Cortex of kidney (tissue), 1 donor: Measurements from ENCODE around the gene RAPGEF1.
"Not testable (repeated sequence)": the region's sequence is repeated elsewhere in the genome, so short reads cannot be mapped to it uniquely, and the experiment has no call there.

Experiments
- DNase-seq: peaks from one replicate; lab custom pipeline; 2025; lab: John Stamatoyannopoulos, UW

The RAPGEF1 gene

DNA sequence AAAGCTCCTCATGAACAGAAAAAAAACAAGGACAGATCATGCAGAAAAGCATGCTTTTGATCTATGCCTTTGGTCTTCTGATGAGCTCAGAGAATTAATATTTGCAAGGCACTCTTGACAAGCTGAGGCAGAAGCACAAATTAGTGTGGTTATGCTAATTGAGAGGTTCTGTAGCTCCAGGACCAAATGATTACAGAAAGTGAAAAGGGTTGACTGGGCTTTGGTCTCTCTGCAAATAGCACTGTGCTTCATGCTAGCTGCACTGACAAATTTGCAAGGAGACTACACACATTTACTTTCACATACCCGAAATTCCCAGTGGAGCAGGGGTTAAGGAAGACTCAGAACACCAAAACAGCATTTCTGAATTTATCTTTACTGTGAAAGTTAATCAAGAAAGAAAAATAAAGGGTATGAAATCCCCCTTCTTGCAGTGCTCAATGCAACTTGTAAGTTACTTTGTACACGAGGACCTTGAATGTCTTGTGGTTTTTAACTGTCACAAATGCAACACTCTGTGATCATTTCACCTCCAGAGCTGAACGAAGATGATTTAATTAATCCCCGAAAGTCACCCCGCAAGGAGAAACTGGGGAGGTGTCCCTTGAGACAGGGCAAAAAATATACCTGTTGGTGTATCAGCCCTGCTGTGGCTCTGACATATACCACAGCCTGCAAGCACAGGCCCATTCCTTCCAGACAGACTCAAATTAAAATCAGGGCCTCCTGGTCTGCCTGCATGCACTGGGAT, 11.9 kb downstream of the RAPGEF1 start:
- no peak for DNase-seq

DNA sequence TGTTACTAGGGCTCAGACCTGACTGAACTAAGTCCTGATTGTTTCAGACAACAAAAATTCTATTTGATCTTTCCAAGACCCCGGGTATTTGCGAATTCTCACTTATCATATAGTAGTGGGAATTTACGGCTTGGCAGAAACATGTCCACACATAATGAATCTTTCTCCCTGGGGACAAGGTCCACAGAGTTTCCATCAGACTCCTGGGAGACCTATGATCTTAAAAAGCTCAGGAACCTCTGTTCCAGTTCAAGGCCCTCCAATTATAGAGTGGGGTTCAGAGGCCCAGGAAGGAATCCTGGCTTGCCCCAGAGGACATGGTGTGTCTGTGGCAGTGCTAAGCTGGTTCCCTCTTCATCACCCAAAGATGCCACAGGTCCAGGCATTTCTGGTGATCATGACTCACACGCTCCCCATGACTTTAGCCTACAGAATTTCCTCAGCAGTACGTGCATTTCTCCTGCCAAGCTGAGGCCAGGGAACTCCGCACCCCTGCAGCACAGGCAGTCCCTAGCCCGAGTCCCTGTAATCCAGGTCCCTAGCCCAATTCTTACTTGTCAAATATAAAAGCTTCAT, 12.6 kb downstream of the RAPGEF1 start:
- DNase-seq: no peak

DNA sequence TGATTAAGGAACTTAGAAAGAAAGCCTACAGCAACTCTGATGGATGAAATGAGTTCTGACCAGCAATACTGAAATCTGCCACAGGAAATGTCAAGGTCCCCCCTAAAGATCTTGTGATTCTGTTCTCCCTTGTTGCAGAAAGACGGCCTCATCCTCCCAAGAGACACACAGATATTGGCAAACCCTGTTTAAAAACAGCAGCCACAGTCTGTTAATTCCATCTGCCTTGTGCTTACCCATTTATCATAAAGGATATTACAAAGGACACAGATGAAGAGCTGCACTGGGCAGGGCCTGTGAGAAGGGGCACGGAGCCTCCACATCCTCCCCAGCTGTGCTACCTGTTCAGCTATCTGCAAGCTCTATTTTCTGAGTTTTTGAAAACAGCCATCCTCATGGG, 15.2 kb downstream of the RAPGEF1 start:
- no peak for DNase-seq

- DNase-seq: no peak
Measured at GRCh38 chr9:131723632-131724031, 16.2 kb downstream of the RAPGEF1 start.

- DNase-seq: no peak
Measured at GRCh38 chr9:131722255-131722654, 17.6 kb downstream of the RAPGEF1 start.

DNA sequence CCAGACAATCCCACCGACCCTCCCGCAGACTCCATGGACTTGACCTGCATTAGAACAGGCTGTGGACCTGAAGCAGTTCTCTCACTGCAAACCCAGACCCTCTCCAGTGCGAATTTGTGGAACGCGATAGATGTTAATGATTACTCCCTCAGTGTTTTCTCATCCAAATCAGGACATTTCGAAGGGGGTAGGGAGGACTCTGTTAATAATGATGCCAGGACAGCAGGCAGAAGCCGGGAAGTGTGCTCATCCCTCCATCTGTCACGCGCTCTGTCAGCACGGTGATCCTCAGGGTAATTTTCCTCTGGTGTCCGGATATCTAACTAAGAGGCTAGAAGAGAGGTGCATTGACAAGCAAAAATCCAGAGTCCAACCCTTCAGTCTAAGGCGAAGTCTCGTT, 18.8 kb downstream of the RAPGEF1 start:
- no peak for DNase-seq

DNA sequence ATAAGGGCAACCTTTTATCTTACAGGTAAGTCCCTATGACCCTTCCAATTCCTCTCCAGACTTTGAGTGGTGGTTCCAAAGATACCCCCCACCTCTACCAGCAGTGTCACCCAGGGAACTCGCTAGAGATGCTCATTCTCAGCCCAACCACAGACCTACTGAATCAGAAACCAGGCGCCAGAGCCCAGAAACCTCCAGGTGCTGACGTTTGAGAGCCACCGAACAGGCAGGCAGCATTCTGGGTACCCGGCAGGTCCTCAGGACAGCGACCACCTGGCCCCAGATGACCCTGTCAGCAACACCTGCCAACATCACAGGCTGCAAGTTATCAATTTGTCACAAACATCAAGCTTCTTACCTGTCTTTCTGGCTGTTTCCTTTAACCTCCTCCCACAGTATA, 19.5 kb downstream of the RAPGEF1 start:
- DNase-seq: no peak

DNA sequence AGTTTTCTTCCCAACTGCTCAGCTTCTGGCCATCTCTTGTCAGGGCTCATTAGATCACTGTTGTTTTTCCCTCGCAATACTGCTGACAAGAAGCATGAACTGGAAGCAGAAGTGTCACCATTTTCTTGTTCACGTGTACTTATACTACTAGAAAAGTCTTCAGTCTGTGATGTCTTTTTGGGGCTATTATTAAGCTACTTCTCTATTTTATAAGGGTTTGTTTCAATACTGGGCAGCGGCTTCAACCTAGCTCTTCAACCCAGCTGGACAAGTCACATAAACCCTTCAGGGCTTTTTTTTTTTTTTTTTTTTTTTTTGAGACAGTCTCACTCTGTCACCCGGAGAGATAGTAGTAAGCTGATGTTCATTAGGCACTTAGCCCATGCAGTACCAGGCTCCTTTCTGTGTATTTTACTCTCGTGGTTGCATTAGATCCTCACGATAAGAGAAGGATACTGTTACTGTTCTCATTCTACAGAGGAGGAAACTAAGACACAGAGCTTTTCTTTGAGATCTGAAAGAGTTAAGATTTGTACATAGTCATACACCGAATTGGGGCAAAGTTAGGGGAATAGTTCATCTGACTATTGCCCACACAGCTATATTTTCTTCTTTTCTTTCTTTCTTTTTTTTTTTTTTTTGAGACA, 20.5 kb downstream of the RAPGEF1 start:
- no peak for DNase-seq

DNA sequence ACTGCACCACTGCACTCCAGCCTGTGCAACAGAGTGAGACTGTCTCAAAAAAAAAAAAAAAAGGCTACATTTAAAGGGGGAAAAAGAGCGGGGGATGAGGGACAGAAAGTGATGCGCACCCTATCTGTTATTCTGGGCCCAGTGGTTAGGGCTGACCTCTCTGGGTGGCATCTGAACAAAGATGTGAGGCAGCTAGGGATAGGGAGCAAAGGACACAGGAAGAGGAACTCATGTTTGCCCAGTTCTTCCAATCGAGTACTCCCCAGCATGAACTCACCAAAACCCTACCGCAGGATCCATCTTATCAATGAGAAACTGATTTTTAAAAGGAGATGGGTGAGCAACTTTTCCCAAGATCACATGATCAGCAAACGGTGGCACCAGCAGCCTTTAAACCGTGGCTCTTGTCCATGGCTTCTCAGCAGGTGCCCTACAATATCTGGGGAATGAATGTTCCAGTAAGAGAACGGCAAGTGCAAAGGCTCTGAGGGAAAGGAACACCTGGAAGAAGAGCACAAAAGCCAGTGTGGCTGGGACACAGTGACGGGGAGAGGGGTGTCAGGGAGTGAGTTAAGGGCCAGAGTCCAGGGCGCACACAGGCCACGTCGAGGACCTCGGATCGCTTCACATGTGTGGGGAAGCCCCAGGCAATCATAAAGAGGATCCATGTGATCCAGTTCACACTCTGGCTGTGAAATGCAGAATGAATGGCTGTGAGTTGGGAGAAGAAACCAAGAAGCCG, 22.0 kb downstream of the RAPGEF1 start:
- DNase-seq: no peak

DNA sequence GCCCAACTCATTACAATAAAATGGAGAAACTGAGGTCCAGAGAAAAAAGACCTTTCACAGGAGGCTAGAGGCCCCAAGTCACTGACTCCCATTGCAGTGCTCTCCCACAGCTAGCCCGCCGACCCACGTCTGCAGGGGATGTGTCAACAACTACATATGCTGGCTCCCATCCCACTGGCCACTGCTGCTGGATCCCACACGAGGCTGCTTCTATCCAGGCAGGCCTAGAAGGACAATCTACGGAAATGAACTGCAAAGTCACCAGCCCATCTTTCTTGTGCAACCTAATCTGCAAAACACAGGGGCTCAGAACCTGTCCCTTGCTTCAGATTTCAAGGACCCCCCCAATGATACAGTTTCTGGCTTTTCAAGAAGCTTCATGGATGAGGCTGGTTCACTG, 24.0 kb downstream of the RAPGEF1 start:
- no peak for DNase-seq

DNA sequence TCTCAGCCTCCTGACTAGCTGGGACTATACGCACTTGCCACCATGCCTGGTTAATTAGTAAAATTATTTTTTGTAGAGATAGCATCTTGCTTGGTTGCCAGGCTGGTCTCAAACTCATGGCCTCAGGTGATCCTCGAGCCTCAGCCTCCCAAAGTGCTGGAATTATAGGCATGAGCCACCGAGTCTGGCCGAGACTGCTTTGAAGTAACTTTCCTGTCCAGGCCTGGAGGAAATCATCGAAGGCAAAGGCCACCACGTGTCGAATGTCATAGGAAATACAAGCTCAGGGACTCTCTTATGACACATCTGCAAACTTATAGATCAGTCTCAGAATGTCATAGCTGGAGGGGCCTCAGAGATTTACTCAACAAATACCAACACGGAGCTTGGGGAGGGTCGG, 25.1 kb downstream of the RAPGEF1 start:
- no peak for DNase-seq

GRCh38 chr9:131714161-131714646, 25.7 kb downstream of the RAPGEF1 start:
- DNase-seq: no peak

- no peak for DNase-seq
Measured at GRCh38 chr9:131713016-131713415, 26.9 kb downstream of the RAPGEF1 start.

DNA sequence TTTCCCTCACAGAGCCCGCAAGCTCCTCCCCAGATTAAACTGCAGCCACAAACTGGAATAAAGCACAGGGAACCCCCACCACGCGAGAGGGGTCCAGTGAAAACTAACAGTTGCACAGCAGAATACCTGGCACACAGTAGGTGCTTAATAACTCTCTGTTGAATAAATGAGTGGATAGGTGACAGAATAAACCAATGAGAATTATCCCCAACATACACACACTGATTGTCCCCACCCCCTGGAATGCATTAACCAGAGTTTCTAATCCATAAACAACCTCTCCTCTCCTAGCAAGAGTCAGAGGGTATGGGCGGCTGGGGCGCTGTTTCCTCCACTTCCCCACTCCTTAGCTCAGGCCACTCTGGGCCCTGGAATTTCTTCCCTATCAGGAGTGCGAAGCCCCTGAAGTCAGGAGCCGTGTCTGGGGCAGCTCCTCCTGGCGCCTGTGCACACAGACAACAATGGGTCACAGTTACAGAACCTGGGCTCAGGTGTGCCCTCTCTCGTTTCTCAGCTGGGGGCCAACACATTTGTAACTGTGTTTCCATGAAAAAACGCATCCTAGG, 27.6 kb downstream of the RAPGEF1 start:
- no peak for DNase-seq

- no peak for DNase-seq
Measured at GRCh38 chr9:131709771-131710431, 30.0 kb downstream of the RAPGEF1 start.

- DNase-seq: not testable (repeated sequence)
Measured at GRCh38 chr9:131709010-131709770, 30.7 kb downstream of the RAPGEF1 start.

DNA sequence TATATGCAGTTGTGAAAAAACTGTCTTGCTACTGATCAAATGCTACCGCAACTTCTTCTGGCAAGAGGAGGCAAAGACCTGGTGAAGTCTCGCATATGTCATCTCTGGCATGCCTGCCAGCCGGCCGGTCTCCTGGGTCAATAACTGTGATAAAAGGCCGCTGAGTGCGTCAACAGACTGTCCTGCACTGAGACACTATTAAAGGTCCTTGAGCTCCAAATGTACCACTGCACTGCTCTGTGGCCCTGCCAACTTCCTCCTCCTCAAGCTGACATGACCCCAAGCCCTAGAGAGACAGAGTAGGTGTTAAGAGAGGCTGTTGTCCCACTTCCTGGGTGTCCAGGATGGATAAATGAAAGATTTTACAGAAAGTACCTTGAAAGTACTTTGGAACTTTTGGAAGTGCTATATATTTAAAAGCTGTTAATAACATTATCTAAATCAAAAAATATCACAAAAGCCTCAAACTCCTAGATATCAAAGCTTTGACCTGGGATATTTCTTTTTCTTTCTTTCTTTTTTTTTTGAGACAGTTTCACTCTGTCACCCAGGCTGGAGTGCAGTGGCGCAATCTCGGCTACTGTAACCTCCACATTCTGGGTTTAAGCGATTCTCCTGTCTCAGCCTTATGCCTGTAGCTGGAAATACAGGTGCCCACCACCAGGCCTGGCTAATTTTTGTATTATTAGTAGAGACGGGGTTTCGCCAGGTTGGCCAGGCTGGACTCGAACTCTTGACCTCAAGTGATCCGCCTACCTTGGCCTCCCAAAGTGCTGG, 31.5 kb downstream of the RAPGEF1 start:
- DNase-seq: no peak

- DNase-seq: no peak
Measured at GRCh38 chr9:131707733-131708157, 32.1 kb downstream of the RAPGEF1 start.

DNA sequence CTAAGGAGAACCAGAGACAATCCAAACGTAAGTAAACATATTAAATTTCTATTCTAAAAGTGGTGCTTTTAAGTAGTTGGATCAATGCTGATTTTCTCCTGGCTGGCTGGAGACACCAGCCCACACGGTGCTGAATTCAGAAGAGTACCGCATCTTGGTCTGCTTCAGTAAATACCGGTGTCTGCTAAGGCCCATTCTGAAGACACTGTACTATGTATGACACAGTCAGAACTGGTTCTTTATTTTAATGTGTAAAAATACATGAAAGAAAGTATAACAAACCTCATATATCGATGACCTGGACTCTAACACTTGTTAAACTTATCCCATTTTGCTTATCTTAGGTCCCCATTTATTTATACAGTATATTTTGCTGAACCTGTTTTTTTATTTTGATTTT, 32.8 kb downstream of the RAPGEF1 start:
- no peak for DNase-seq

DNA sequence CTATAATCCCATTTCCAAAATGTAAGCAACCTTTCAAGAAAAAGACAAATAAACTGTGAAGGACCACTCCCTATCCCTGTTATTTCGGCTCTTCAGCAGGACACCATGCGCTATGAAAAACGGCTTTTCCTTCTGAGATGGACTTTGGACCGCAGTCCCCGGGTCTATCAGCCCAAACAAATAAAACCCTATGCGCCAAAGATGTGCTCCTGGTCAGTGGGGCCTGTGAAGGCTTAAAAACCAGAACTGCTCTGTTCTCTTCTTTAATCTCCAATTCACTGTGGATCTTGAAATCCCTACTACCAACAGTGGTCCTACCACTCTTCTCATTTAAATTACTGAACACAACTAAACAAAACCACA, 33.3 kb downstream of the RAPGEF1 start:
- no peak for DNase-seq
